HL-60 (cell line): ENCODE results near the gene BMP6.

Experiments used
- DNase-seq, 2 experiments: peaks; one replicate each; pipeline ENCODE4 v3.0.0-alpha.2; 2010 to 2020; ENCODE audit warnings: low read depth in 1 of 2, low spot score in 1 of 2
- H3K27ac ChIP-seq: fragments of 250-450 bp; sonication (Bioruptor Pico); replicated peaks from 2 replicates; pipeline ENCODE4 v1.5.1; 2020; ENCODE audit warnings: mild to moderate bottlenecking, moderate library complexity
- H3K27me3 ChIP-seq: fragments of 250-450 bp; sonication (Bioruptor Pico); 2 replicates; pipeline ENCODE4 v1.5.1; 2021; ENCODE audit warnings: mild to moderate bottlenecking, moderate library complexity; ENCODE audit not compliant: insufficient read depth, poor library complexity, severe bottlenecking
- H3K4me3 ChIP-seq: replicated peaks from 2 replicates; pipeline ENCODE4 v1.5.1; 2011; ENCODE audit warnings: mild to moderate bottlenecking, control low read depth, low read length; ENCODE audit not compliant: insufficient read depth
- CTCF ChIP-seq: IDR thresholded peaks from one replicate; pipeline ENCODE4 v1.5.1; 2011; ENCODE audit warnings: low read length, control low read depth, inconsistent platforms; ENCODE audit not compliant: insufficient read depth
- GABPA ChIP-seq: IDR thresholded peaks from 2 replicates; pipeline ENCODE4 v1.6.1; 2012; ENCODE audit warnings: low read depth
- POLR2AphosphoS5 ChIP-seq: IDR thresholded peaks from 2 replicates; pipeline ENCODE4 v1.6.1; 2012; ENCODE audit warnings: low read depth
- REST ChIP-seq: IDR thresholded peaks from 2 replicates; pipeline ENCODE4 v1.6.1; 2012; ENCODE audit warnings: low read depth; ENCODE audit not compliant: insufficient replicate concordance
- SPI1 ChIP-seq: IDR thresholded peaks from 2 replicates; pipeline ENCODE4 v1.6.1; 2012; ENCODE audit warnings: low read depth, mild to moderate bottlenecking, borderline replicate concordance

BMP6 gene

GRCh38 chr6:7900621-7901020, 174.7 kb downstream of the BMP6 start:
- H3K27ac ChIP-seq, result no peak overlapping the region
- H3K4me3 ChIP-seq, result no peak overlapping the region

GRCh38 chr6:7901056-7901455, 175.2 kb downstream of the BMP6 start:
- Histone ChIP-seq H3K27ac (no peak overlapping the region), H3K4me3 (no peak overlapping the region)
- no peak for DNase-seq

More at GRCh38 chr6:7900621-7901020, 174.7 kb downstream of the BMP6 start:
- TF ChIP-seq POLR2AphosphoS5 (no peak), REST (no peak), CTCF (no peak), SPI1 (no peak)
- H3K27me3 ChIP-seq, result no peaks in the 10 kb centered on the region
- peak in 1 of 2 experiments; percentile 36 for DNase-seq

GRCh38 chr6:7901780-7902179, 175.9 kb downstream of the BMP6 start:
- TF ChIP-seq POLR2AphosphoS5 (no peak), CTCF (no peak), SPI1 (no peak), GABPA (no peak), REST (no peak)
- no peaks in the 10 kb centered on the region for H3K27me3 ChIP-seq
- H3K4me3 ChIP-seq, result no peak overlapping the region
- H3K27ac ChIP-seq, result no peak overlapping the region
- DNase-seq, result no peak

More at GRCh38 chr6:7901056-7901455, 175.2 kb downstream of the BMP6 start:
- no peaks in the 10 kb centered on the region for H3K27me3 ChIP-seq
- TF ChIP-seq POLR2AphosphoS5, result no peak
- no peak for TF ChIP-seq GABPA
- TF ChIP-seq REST, result no peak
- TF ChIP-seq SPI1, result no peak
- no peak for TF ChIP-seq CTCF
